ENCODE data around the gene MCRS1.

Gene MCRS1

DNA sequence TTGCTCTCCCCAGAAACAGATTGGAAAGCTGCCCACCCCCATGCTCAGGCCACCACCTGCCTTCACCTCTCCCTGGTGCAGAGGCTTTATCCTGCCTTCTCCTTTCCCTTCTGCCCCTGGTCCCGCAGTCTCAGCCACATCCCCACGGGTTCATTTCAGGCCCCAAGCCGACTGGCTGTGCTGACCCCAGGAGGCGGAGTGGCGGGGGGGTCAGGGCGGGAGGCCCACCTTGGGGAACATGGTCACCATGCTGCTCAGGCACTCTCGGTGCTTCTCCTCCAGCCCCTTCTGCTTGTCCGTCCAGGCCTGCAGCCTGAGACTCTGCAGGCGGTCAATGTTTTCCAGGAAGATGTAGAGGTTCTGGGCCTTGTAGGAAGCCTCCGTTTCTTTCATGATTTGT lies 30.6 kb upstream of the MCRS1 start:
- H3K4me3 ChIP-seq (ENCODE audit: insufficient read depth, low read length, poor library complexity, severe bottlenecking) = no peak overlapping the region
- H3K79me2 ChIP-seq (ENCODE audit: insufficient read depth, low read length) = no peaks in the 10 kb centered on the region
- H3K27ac ChIP-seq (ENCODE audit: low read depth, low read length) = no peak overlapping the region
- no peaks in the 10 kb centered on the region for H3K9me3 ChIP-seq (ENCODE audit: insufficient read depth, low read length)
- no peak overlapping the region for H3K4me2 ChIP-seq (ENCODE audit: low read depth, low read length, poor library complexity, severe bottlenecking)
- no peak overlapping the region for H2AFZ ChIP-seq (ENCODE audit: low read depth, low read length, severe bottlenecking)
- no peak for TF ChIP-seq EZH2phosphoT487 (conservative IDR thresholded peaks at IDR 0.05; ENCODE audit: low read length)
- TF ChIP-seq, protein P1, sequence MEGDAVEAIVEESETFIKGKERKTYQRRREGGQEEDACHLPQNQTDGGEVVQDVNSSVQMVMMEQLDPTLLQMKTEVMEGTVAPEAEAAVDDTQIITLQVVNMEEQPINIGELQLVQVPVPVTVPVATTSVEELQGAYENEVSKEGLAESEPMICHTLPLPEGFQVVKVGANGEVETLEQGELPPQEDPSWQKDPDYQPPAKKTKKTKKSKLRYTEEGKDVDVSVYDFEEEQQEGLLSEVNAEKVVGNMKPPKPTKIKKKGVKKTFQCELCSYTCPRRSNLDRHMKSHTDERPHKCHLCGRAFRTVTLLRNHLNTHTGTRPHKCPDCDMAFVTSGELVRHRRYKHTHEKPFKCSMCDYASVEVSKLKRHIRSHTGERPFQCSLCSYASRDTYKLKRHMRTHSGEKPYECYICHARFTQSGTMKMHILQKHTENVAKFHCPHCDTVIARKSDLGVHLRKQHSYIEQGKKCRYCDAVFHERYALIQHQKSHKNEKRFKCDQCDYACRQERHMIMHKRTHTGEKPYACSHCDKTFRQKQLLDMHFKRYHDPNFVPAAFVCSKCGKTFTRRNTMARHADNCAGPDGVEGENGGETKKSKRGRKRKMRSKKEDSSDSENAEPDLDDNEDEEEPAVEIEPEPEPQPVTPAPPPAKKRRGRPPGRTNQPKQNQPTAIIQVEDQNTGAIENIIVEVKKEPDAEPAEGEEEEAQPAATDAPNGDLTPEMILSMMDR (IDR thresholded peaks at IDR 0.05; ENCODE audit: insufficient read depth, low read length, poor library complexity, severe bottlenecking) = no peak
- H3K27me3 ChIP-seq (ENCODE audit: low read length) = no peaks in the 10 kb centered on the region
- no peaks in the 10 kb centered on the region for H3F3A ChIP-seq (ENCODE audit: insufficient read depth)
- no peaks in the 10 kb centered on the region for H3K36me3 ChIP-seq (ENCODE audit: low read length)
- no peaks in the 10 kb centered on the region for H3K9me2 ChIP-seq (replicated peaks; ENCODE audit: insufficient read depth, low read length)
- H4K20me1 ChIP-seq (ENCODE audit: low read depth, low read length) = no peaks in the 10 kb centered on the region
- H3K9ac ChIP-seq (ENCODE audit: low read length) = no peak overlapping the region

DNA sequence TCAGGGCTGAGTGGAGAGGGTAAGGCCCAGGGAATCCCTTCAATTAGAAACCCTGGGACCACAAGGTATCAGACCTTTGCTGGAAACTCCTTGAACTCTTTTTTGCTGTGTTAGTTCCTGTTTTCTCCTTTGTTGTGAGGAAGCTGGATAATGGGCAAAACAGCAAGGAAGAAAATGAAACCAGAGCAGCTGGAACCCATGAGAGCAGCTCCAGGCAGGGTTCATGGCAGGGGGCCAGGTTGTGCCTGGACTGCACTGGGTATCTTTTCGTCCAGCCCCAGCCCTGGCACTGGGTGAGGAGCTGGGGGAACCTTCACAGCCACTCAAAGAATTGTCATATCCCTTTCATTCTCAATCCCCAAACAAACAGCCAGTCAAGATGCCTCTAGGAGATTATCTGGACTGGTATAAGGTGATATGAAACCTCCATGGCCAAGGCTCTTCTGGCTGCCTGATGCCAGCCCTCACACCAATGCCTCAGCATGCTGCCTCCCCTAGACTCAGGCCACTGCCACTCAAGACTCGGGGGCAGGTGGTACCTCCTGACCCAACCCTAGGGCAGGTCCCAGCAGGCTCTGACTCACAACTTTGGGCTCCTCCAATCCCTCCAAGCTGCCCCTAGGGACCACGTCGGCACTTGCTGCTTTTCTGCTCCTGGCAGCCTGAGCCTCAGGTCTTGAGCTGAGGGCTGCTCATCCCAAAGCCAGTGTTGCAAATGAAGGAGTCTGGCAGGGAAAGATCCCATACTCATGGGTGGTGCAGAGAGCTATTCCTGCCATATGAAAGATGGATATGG lies 21.0 kb upstream of the MCRS1 start:
- Histone ChIP-seq H3K27me3 (ENCODE audit: low read length) (no peaks in the 10 kb centered on the region), H3K4me2 (ENCODE audit: low read depth, low read length, poor library complexity, severe bottlenecking) (no peak overlapping the region), H3K9ac (ENCODE audit: low read length) (no peak overlapping the region), H3F3A (ENCODE audit: insufficient read depth) (no peaks in the 10 kb centered on the region), H2AFZ (ENCODE audit: low read depth, low read length, severe bottlenecking) (no peak overlapping the region), H3K79me2 (ENCODE audit: insufficient read depth, low read length) (no peaks in the 10 kb centered on the region), H3K36me3 (ENCODE audit: low read length) (no peaks in the 10 kb centered on the region), H3K9me2 (replicated peaks; ENCODE audit: insufficient read depth, low read length) (no peaks in the 10 kb centered on the region), H3K27ac (ENCODE audit: low read depth, low read length) (no peak overlapping the region), H4K20me1 (ENCODE audit: low read depth, low read length) (no peaks in the 10 kb centered on the region), H3K9me3 (ENCODE audit: insufficient read depth, low read length) (no peaks in the 10 kb centered on the region), H3K4me3 (ENCODE audit: insufficient read depth, low read length, poor library complexity, severe bottlenecking) (no peak overlapping the region)
- TF ChIP-seq EZH2phosphoT487 (conservative IDR thresholded peaks at IDR 0.05; ENCODE audit: low read length) = no peak
- TF ChIP-seq, protein P1 (IDR thresholded peaks at IDR 0.05; ENCODE audit: insufficient read depth, low read length, poor library complexity, severe bottlenecking) = no peak

DNA sequence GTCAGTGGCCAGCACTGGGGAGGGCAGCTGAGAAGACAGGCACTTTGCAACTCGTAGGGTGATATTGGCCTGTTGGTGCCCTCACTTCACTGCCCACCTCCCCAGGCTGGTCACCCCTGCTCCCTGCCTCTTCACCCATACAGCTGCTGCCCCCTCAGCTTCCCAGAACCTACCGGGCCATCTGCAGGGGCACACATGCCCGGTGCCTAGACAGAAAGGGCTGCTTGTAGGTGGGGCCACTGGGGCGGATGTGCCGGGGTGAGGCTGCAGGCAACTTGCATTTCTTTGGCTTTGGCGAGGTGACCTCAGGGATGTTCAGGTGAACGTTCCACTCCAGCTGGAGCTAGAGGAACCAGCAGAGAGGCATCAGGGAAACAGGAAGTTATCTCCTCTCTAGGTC lies 20.3 kb upstream of the MCRS1 start:
- Histone ChIP-seq H3K9ac (ENCODE audit: low read length) (no peak overlapping the region), H3K9me3 (ENCODE audit: insufficient read depth, low read length) (no peaks in the 10 kb centered on the region), H2AFZ (ENCODE audit: low read depth, low read length, severe bottlenecking) (no peak overlapping the region), H3K36me3 (ENCODE audit: low read length) (no peaks in the 10 kb centered on the region), H3K27ac (ENCODE audit: low read depth, low read length) (no peak overlapping the region), H3K79me2 (ENCODE audit: insufficient read depth, low read length) (no peaks in the 10 kb centered on the region), H3K27me3 (ENCODE audit: low read length) (no peaks in the 10 kb centered on the region), H4K20me1 (ENCODE audit: low read depth, low read length) (no peaks in the 10 kb centered on the region), H3K4me3 (ENCODE audit: insufficient read depth, low read length, poor library complexity, severe bottlenecking) (no peak overlapping the region), H3K9me2 (replicated peaks; ENCODE audit: insufficient read depth, low read length) (no peaks in the 10 kb centered on the region), H3K4me2 (ENCODE audit: low read depth, low read length, poor library complexity, severe bottlenecking) (no peak overlapping the region), H3F3A (ENCODE audit: insufficient read depth) (no peaks in the 10 kb centered on the region)
- TF ChIP-seq, protein P1 (IDR thresholded peaks at IDR 0.05; ENCODE audit: insufficient read depth, low read length, poor library complexity, severe bottlenecking) = no peak
- TF ChIP-seq EZH2phosphoT487 (conservative IDR thresholded peaks at IDR 0.05; ENCODE audit: low read length) = no peak
